Measurements from ENCODE around the gene ACTN1.

The ACTN1 gene

DNA sequence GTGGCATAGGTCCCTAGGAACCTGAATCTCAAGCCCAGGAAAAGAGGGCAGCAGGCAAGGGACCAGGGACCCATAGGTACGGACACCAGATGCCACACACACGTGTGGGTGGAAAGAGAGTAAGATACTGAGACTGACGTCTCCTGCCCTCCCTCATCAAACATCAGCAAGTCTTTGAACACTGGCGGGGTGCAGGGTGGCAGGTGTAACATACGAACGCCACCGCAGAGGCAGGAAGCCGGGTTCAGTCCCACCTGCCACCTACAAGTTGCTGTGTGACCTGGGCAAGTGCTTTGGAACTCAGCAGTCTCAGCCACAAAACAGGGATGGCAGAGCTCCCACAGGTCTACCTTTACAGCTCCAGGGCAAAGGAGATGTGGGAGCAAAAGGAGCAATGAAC, 11.1 kb downstream of the ACTN1 start:
- peak; percentile 75 to 83 for DNase-seq

DNA sequence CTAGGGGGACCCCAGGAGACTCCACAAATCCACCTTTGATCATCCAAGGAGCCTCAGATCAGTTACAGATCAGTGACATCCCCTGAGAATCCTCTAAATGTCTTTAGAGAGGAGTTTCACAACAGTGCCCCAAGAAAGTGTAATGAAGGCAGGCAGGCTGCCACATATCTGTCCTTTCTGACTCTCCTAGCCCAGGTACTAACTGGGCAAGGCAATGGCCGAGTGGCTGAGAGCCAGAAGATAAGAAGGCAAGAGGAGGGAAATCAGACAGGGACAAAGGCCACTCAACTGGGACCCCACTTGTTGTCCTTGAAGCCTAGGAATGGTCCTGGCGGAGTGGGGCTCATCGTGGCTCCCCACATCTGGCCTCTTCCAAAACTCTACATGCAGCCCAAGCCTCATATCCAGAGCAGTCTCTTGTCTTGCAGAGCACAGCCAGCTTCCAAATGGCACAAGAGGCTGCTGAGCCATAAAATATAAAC, 11.6 kb downstream of the ACTN1 start:
- DNase-seq, result no peak

DNA sequence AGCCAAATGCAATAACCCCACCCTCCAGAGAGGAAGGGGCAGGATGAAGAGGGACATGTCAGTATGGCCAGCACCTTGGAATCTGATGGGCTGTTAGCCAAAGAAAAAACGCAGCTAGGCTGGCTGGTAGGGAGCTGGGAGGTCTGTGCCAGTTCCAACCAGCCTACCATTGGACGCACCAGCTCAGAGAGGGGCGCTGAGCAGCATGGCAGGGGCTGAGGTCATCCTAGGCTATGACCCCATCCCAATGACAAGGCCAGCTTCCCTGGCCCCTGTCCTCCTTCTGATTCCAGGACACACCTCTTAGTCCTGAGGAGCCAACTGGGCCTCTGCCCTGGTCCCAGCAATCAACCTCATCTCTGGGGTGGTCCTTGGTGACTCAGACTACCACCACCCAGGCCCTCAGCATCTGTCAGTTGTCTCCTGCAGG, 12.2 kb downstream of the ACTN1 start:
- DNase-seq, result no peak

DNA sequence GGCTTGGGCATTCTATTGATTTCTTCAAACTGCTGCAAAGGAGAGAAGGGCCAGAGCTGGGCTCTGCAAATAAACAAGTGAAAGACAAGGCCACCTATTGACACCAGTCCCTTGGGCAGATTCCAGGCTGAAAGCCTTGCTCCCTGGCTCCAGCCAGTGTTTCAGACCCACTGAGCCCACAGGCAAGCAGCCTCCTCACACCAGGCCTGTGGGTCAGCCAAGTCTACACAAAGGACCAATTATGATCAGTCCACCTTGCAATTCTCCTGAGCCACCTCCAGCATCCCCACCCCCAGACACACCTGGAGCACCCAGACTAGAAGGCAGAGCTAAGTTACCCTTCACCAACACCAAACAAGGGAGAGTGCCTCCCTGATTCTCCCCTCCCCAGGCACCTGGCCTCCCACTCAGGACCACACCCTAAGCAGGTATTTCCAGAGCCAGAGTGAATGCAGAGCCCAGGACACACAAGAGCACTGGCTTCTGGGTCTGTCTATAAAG, 13.8 kb downstream of the ACTN1 start:
- no peak for DNase-seq

DNA sequence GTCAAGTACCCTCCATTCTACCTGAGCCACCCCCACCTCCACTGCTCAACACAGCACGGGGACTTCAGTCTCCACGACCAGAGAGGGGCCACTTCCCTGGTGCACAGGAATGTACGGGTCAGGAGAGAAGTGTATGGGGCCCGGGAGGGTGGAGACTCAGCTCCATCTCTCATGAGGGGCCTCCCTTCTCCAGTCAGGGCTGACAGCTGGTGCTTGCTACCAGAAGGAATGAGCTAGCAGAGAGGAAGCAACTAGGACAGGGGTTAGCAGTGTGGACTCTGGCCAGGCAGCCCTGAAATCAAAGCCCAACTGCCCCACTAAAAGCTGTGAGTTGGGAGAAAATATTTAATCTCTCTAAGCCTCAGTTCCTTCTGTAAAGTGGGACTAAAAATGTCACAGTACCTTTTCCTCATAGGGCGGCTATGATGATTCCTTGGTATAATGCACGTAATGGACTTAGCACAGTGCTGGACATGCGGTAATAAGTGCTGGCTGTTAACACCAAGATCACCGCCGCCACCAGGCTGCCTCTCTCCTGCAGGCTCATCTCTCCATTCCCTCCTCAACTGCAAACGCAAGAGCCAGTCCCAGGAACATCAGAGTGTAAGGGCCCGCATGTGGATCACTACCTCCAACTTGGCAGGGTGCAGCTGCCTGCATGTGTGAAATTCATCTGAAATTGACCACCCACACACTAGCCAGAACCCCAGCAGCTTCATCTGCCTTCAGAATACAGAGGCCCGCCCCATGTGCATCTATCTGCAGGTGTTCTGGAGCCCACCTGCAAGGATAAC, 14.6 kb downstream of the ACTN1 start:
- DNase-seq, result no peak

DNA sequence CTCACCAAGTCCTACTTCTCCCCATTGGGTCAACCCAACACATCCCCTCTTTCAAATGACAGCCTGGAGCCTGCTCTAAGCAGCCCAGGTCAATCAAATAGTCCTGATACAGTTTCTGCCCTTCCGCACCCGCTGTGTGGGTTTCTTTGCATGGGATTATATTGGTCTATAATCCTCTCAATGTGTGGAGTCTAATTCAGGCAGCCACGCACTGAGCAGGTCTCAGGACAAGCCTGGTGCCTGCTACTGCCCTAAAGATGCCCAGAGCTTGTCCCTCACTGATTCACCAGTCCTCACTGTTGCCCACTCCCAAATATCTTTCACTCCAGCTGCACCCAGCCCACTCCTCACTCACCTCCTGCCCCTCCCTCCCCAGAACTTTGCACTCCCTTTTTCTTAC, 16.4 kb downstream of the ACTN1 start:
- no peak for DNase-seq

DNA sequence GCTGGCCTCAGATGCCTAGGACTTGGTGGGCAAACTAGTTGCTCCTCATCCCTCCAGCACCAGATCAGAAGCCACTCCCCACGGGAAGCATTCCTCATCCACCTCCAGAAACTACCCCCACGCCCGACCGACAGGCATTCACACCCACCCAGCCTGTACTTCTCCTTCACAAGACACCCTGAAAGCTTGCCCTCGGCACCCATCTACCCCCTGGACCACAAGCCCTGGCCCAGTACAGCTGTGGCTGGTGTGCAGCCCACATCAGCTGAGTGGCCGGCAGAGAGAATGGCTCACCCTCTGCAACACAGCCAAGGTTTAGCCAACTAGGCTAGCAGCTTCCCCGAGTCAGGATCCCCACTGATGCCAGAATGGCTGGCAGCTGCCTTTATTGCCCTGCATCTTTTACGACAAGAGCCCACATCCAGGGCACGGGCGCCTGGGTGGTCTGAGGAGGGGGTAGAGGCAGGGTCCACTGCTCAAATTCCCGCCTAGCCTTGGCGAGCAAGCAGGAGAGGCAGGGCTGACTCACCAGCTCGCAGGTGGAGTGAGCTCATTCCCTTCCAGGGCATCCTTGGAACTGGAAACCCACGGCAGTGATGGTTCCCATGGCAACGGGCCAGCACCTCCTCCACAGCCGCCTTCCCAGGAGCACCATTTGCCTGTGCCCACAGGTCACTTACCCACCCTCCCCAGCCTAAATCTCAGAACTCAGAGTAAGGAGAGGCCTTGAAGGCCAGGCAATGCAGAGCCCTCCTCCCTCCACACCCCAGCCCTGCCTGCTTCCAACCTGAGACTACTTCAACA, 17.1 kb downstream of the ACTN1 start:
- no peak for DNase-seq

DNA sequence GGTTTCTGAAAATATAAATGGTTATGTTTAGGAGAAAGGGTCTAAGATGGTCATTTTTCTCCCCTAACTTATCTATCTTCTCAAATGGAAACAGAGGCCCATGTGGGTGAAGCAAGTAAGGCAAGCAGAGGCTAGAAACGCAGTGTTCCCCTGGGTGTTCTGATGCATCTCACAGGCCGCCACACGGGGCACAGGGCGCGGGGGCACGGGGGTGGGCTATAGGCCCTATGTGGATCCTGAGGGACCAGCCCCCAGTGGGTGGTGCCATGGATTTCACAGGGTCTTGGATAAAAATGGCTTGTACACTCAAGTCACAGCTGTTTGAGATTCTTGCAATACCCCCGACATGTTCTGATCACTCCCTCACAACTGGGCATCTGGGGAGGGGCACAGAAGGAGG, 17.7 kb downstream of the ACTN1 start:
- no peak for DNase-seq

DNA sequence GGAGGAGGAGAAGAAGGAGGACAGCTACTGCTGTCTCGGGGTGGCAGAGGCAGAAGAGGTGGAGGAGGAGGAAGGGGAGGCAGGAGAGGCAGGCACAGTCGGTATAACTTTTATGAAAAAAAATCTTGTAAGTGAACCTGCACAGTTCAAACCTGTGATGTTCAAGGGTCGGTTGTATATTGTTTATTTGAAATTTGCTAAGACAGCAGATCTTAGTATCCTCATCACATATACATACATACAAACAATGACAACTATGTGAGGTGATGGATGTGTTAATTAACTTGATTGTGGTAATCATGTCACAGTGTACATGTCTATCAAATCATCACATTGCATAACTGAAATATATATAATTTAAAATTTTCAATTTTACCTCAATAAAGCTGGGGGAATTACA, 19.0 kb downstream of the ACTN1 start:
- no peak for DNase-seq

DNA sequence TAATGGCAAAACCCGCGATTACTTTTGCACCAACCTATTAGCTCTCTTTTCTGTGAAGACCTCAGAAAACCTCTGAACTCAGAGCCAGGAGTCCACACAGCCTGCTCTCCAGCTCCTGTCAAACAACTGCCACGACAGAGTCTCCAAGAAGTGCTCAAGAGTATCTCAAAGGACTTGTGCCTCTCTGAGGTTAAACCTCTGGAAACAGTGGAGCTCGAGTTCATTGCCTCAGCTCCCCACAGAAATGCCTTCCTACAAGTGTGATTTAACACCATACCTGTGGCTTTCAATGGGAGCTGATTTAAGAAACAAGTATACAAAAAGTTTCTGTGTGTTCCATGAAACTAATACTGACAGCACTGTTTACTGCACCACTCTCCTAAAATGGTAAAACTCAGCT, 20.1 kb downstream of the ACTN1 start:
- no peak for DNase-seq

DNA sequence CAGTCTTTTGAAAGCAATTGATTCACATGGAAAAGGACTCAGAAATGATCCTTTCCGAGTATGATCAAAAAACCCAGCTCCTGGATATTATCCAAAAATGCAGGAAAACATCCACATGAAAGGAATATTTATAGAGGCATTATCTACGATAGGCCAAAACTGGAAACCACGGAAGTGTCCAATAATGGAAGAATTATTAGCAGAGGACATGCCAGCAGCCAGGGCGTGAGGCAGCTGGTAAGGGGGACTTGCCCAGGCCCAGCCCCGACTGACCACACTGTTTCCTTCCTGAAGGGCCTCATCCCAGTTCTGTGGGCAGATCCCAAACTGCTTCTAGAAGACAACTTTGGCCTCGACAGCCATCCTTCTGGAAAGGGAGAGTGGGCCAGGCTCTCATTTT, 20.5 kb downstream of the ACTN1 start:
- no peak for DNase-seq

DNA sequence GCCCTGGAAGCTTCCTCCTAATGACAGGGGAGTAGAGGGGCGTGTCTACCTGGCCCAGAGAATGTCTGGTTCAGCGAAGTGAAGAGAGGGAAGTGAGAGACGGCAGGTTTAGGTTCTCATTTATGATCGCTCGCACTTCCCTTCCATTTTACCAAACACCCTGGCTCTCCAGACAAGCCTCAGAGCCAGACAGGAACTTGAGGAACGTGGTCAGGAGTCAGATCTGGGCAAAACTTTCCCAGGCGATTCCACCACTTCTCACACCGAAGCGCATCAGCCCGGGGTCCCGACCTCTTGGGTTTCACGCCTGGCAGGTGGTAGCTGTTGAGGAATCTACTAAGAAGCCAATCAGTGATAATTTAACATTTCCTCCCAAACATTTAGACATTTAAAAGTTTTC, 21.3 kb downstream of the ACTN1 start:
- no peak for DNase-seq

DNA sequence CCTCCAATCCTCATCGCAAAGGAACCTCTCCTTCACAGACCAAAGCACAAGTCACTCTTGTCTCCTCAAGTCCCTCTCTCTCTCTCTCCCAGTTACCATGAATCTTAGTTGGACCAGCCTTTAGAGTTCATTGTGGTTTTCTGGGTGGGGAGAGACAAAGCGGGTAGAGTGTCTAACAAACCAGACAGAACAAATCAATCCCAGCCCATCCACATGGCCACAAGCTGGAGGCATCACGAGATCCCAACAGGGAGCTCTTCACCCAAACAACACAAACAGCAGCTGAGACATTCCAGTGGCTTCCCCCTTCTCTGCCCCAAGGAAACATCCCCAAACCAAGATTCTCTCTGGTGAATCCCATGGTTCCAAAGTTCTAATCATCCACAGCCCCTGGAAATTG, 22.4 kb downstream of the ACTN1 start:
- no peak for DNase-seq

DNA sequence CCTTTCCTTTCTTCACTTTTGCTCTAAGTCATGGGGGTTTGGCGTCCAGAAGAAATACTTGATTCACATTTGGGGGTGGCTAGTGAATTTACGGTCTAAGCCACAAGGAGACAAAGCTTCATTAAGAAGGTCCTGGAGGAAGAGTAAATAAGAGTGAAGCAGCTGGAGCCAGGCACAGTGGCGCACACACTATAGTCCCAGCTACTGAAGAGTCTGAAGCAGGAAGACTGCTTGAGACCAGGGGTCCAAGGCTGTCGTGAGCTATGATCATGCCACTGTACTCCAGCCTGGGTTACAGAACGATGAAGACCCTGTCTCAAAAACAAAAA, 23.3 kb downstream of the ACTN1 start:
- DNase-seq, result no peak

DNA sequence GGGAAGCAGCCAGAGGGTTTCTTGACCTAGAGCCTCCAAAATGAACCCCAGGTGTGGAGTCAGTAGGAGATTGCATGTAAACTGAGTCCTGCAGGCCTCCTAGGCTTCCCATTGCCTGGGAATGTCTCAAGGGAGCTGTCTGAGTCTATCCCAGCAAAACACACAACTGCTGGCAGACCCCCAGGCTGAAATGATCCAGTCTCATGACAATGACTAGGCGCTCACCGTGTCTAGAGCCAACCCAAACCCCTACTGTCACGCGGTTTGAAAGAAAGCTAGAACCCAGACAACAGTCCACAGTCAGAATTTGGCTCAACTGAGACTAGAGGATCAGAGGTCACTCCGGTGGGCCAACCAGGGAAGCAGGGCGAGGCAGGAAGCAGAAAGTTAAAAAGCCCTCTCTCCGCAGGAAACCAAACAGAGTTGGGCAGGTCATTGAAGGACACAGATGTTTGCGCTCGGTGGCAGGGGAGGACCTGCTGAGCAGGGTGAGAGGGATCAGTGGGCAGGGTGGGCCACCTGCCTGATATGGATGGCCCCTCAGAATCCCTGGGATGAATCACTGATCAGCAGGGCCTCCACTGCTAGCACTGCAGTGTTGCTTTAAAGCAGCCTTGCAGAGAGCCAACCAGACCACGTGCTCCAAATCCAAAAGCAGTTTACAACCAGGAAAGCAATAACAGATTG, 23.8 kb downstream of the ACTN1 start:
- no peak for DNase-seq

DNA sequence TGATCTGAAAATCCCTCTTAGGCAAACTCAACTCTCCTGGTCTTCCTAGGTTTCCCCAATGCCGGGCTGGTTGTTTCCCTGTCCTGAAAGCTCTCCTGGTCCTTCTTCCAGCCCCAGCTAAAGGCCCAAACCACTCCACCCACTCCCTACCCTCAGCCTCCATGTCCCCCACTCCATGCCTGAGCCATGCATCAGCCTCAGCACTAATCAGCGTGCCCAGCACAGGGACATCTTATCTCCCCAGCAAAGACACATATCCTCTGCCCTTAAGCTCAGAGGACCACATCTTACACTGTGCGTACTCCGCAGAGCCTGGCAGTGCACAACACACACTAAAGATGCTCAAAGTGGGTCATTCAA, 25.9 kb downstream of the ACTN1 start:
- no peak for DNase-seq

DNA sequence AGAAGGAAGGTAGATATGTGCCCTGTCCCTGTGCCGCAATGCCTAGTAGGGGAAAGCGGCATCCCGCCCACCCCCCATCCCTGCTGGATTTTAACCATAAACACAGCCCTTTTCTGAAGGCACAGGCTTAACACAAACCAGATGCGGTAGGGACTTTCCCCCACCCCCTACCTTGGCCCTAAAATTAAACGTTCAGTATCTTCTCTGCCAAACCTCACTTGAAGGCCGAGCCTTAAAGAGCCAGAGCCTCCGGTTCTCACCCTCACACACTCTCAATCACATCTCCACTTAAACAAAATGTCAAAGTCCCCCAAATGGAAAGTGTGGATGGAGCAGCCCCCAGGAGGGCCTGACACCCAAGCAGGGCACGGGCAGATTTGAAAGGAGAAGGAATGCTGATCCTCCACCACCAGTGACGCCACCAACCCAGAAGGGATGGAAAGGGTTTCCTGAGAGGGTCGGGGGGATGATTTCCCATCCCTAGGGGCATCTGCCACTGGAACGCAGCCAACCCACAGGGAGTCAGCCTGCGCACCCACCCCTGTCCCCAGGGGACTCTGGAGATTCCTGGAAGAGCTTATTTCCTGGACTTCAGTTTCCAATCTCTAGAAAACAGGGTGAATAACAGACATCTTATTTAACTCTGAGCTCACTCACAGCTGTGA, 26.4 kb downstream of the ACTN1 start:
- no peak for DNase-seq

DNA sequence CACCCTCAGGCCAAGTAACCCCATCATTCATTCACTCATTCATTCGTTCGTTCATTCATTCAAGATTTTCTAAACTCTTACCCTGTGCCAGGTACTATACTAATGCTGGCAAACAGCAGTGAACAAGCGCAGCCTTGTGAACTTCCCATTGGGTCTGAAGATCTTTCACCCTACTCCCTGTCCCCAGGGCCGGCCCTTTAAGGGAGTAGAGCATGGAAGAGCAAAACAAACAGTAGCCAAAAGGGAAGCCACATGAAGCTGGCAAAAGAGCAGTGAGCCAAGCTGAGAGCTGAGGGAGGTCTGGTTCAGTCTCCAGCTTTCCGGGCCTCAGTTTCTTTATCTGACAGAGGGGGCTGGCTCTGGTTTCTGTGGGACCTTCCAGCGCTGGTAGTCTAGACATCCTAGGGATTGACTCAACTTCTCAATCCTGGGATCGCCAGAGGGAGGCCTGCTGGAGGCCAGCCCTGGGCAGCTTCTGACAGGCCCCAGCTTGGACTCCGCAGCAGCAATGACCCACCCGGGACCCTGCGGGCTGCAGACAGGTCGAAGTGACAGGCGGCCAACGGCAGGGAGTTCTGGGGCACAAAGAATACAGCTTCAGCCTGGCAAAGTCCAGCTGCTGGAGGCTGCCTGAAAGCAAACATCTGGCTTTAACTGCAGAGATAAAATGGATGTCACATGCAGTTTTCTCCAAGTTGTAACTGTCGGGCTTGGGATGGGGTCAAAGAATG, 27.1 kb downstream of the ACTN1 start:
- DNase-seq, result no peak

DNA sequence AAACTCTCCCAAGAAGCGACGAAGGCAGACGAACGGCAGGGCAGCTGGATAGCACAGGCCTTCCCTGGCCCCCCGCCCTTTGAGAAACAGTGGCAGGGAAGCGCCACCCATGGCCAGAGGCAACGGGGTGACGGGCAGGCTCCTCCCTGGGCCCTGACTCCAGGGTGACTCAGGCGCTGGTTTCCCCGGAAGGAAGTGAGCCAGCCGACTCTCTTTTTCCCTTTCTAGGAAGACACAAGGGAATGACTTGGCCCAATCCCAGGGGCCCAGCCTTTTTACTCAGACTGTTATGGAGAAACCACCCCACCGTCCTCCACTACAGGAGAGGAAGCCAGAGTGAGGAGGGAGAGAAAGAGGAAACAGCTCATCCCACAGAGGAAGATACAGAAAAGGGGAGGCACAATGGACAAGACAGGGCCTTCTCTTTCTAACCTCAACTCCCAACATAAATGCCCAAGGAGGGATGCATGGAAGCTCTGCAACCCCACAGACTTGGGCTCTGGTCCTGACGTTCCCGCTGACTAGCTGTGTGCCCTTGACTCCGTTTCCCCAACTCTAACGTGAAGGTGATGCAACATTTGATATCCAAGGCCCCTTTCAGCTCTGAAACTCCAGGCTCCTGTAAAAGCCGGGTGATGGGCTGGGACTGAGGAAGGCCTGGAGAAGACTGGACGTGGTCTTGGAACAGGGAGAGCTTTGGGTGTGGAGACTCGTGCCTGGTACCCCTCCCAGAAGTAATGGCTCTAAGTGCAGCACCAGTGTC, 27.9 kb downstream of the ACTN1 start:
- peak in 1 of 2 donors; percentile 81 for DNase-seq

DNA sequence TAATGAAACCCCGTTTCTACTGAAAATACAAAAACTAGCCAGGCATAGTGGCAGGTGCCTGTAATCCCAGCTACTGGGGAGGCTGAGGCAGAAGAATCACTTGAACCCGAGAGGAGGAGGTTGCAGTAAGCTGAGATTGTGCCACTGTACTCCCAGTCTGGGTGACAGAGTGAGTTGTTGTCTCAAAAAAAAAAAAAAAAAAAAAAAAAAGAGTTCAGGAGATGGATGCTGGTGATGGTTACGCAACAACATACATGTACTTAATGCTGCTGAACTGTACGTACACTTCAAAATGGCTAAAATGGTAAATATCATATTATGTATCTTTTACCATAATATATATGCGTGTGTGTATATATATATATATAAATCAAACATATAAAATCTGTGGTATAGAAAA, 29.0 kb downstream of the ACTN1 start:
- DNase-seq, result peak in 1 of 2 donors; percentile 46

DNA sequence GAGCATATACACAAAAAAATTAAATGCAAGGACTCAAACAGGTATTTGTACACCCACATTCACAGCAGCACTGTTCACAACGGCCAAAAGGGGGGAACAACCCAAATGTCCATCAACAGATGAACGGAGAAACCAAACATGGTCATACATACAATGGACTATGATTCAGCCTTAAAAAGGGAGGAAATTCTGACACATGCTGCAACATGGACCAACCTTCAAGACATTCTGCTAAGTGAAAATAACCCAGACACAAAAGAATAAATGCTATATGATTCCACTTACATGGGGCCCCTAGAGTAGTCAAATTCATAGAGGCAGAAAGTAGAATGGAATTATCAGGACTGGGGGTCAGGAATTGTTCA, 29.5 kb downstream of the ACTN1 start:
- no peak for DNase-seq

Data from CD4-positive, alpha-beta T cell treated with Interleukin-4 for 1 hour (primary cell).